Panc1 (cell line): ENCODE measurements around the gene DPM3. TPM values are rescaled to one million over a fixed set of nuclear protein-coding genes. Genes with fewer than 3 reads are reported as not detected.

Experiments used
- ATAC-seq: fragments of 200-7000 bp; cut with Tn5 transposase; 2 replicates; pipeline ENCODE4 v1.9.1; 2020; ENCODE audit warnings: mild to moderate bottlenecking, moderate library complexity
- BruUV-seq: library from RNA; stranded (reverse); fragments of 400-500 nt; replicated peaks from 2 replicates; lab custom pipeline; 2021; lab: Mats Ljungman, UMichigan
- CTCF ChIA-PET: fragments of 300-600 bp; sonication (Branson Sonifier 250); formaldehyde crosslinking; loops from one replicate; lab custom pipeline; 2022; ENCODE audit warnings: antibody characterized with exemption; lab: Charles Lee
- POLR2A ChIA-PET: fragments of 300-600 bp; sonication (Branson Sonifier 250); formaldehyde crosslinking; loops from one replicate; lab custom pipeline; 2022; ENCODE audit warnings: antibody characterized with exemption; lab: Charles Lee
- DNase-seq: peaks from one replicate; pipeline ENCODE4 v3.0.0-alpha.2; 2010; ENCODE audit warnings: low read depth, low spot score
- H3K27ac ChIP-seq: 2 replicates; pipeline ENCODE4 v1.5.1; 2011; ENCODE audit warnings: mild to moderate bottlenecking, low read length, inconsistent platforms
- H3K27me3 ChIP-seq: fragments of 200-500 bp; sonication (Bioruptor generic); 2 replicates; pipeline ENCODE4 v1.6.0; 2014; ENCODE audit warnings: low read length, inconsistent platforms; ENCODE audit not compliant: control insufficient read depth, insufficient read depth
- H3K36me3 ChIP-seq: fragments of 200-500 bp; sonication (Bioruptor generic); 2 replicates; pipeline ENCODE4 v1.5.1; 2014; ENCODE audit warnings: inconsistent platforms, mild to moderate bottlenecking, low read length, moderate library complexity; ENCODE audit not compliant: control insufficient read depth, insufficient read depth
- H3K4me1 ChIP-seq: 2 replicates; pipeline ENCODE4 v1.5.1; 2011; ENCODE audit warnings: inconsistent platforms, mild to moderate bottlenecking, low read length, moderate library complexity; ENCODE audit not compliant: control insufficient read depth, insufficient read depth
- H3K4me3 ChIP-seq, 2 experiments: 2 replicates each; pipeline ENCODE4 v1.5.1; 2011 to 2012; ENCODE audit warnings: low read depth in 2 of 2, low read length in 2 of 2, mild to moderate bottlenecking in 2 of 2, inconsistent platforms in 1 of 2, moderate library complexity in 1 of 2
- H3K9me3 ChIP-seq: fragments of 200-500 bp; sonication (Bioruptor generic); 2 replicates; pipeline ENCODE4 v1.5.1; 2014; ENCODE audit warnings: low read depth, mild to moderate bottlenecking, inconsistent platforms, low read length, moderate library complexity; ENCODE audit not compliant: control insufficient read depth, insufficient read depth
- CTCF ChIP-seq: fragments of 450-650 bp; IDR thresholded peaks from 2 replicates; pipeline ENCODE4 v1.5.1; 2017; ENCODE audit warnings: mild to moderate bottlenecking
- POLR2AphosphoS5 ChIP-seq: IDR thresholded peaks from 2 replicates; pipeline ENCODE4 v1.6.1; 2012; ENCODE audit warnings: mild to moderate bottlenecking, low read depth, low read length, moderate library complexity
- REST ChIP-seq, 2 experiments: IDR thresholded peaks; 2 replicates each; pipeline ENCODE4 v1.6.1; 2011 to 2012; ENCODE audit warnings: low read depth in 2 of 2, control low read depth in 1 of 2, low read length in 1 of 2, mild to moderate bottlenecking in 1 of 2, moderate library complexity in 1 of 2; ENCODE audit not compliant: insufficient read depth in 1 of 2
- SIN3A ChIP-seq: IDR thresholded peaks from 2 replicates; pipeline ENCODE4 v1.6.1; 2012; ENCODE audit warnings: low read depth, mild to moderate bottlenecking, low read length, moderate library complexity, borderline replicate concordance; ENCODE audit not compliant: insufficient read depth
- TCF7L2 ChIP-seq: IDR thresholded peaks from 2 replicates; pipeline ENCODE4 v1.6.1; 2011; ENCODE audit warnings: mild to moderate bottlenecking, low read depth, low read length, inconsistent platforms
- in situ Hi-C: cut with HindIII; loops from 2 replicates; pipeline ENCODE4 v1.10.0; 2016; ENCODE audit warnings: low sequenced_read_pairs, low pct_unique_long_range_greater_than_20kb
- intact Hi-C: fragments of 100-400 bp; cut with micrococcal nuclease; formaldehyde crosslinking; loops from one replicate; pipeline ENCODE4 v1.10.0; 2022; ENCODE audit not compliant: unreplicated experiment
- total RNA-seq: library from RNA; stranded (reverse); gene quantifications from one replicate; pipeline ENCODE4 v1.2.1, GENCODE V29; 2021; ENCODE audit not compliant: unreplicated experiment

DPM3 gene
- total RNA-seq, 1 experiment from 2014 or later: 66.0 TPM

DNA sequence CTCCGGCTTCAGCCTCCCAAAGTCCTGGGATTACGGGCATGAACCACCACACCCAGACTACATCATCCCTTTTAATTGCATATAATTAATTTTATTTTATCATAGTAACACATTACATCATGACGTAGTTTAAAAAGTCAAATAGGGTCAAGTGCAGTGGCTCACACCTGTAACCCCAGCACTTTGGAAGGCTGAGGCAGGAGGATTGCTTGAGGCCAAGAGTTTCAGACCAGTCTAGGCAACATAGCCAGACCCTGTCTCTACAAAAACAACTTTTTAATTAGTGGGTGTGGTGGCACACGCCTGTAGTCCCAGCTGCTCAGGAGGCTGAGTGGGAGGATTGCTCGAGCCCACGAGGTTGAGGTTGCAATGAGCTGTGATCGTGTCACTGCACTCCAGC is 41.0 kb downstream of the DPM3 start:
- Histone ChIP-seq H3K27ac (no peak overlapping the region), H3K4me1 (peaks cover 4% of the 10 kb centered on the region; the same call in 1 of the 2 replicates), H3K4me3 (no peak overlapping the region), H3K36me3 (no peaks in the 10 kb centered on the region), H3K9me3 (no peaks in the 10 kb centered on the region), H3K27me3 (peaks cover 2% of the 10 kb centered on the region; the same call in 1 of the 2 replicates)
- ChIA-PET CTCF (interaction anchor here (0.6 to 1.0 kb wide), 4 partner anchors 22 to 224 kb away, joined by 3 read pairs; partner anchors contain the start of genes ADAM15 and KRTCAP2), POLR2A (interaction anchor here (0.6 kb wide), 2 partner anchors 10 to 37 kb away, joined by 3 to 5 read pairs; no protein-coding TSS in a partner anchor)
- TF ChIP-seq POLR2AphosphoS5: no peak
- DNase-seq (no peak), ATAC-seq (no peak)
- BruUV-seq: no TSS peak
- intact Hi-C loops: no loop called here
- in situ Hi-C loops: no loop called here

GRCh38 chr1:155094622-155094948 is 45.7 kb downstream of the DPM3 start:
- CTCF ChIA-PET: interaction anchor here (1.1 kb wide), 1 partner anchor 9 kb away, joined by 7 read pairs; no protein-coding TSS in a partner anchor

More at GRCh38 chr1:155094622-155094948, 45.7 kb downstream of the DPM3 start:
- intact Hi-C loops (loop anchor here (5.0 kb wide), 1 partner anchor 33 kb away; the partner anchor contains the start of gene EFNA1), in situ Hi-C loops (no loop called here)
- no peaks in the 10 kb centered on the region for H3K9me3 ChIP-seq
- BruUV-seq: no TSS peak
- TF ChIP-seq TCF7L2 (no peak), POLR2AphosphoS5 (no peak), CTCF (no peak), REST (IDR thresholded peaks at IDR 0.05; ENCODE audit: insufficient read depth in 1 of 2, low read depth in 2 of 2, low read length in 1 of 2) (no peak), SIN3A (no peak)
- ATAC-seq (no peak), DNase-seq (no peak)
- no peak overlapping the region for H3K4me3 ChIP-seq
- peaks cover 2% of the 10 kb centered on the region; the same call in 1 of the 2 replicates for H3K27me3 ChIP-seq
- peaks cover 16% of the 10 kb centered on the region; the same call in 1 of the 2 replicates for H3K4me1 ChIP-seq
- POLR2A ChIA-PET: no interaction called here
- no peak overlapping the region for H3K27ac ChIP-seq
- H3K36me3 ChIP-seq: no peaks in the 10 kb centered on the region
